ENCODE measurements around the gene OSBPL8.

DNA sequence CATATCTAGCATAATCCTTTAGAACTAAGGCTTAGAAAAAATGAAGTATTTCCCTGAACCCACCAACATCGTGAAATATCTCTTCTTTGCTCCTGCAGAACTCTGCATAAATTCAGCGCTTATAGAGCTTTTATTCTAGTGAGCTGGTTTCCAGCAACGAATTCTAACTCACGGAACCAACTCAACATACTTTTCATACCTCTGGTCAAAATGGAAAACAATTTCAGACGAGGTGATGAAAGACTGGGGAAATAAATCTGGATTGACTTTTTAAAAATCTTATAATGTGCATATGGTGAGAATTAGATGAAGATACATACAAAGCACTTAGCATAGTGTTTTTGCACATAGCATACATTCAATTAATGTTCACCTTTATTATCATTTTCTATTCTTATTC lies 148.8 kb downstream of the OSBPL8 start:
- TF ChIP-seq, protein P1, sequence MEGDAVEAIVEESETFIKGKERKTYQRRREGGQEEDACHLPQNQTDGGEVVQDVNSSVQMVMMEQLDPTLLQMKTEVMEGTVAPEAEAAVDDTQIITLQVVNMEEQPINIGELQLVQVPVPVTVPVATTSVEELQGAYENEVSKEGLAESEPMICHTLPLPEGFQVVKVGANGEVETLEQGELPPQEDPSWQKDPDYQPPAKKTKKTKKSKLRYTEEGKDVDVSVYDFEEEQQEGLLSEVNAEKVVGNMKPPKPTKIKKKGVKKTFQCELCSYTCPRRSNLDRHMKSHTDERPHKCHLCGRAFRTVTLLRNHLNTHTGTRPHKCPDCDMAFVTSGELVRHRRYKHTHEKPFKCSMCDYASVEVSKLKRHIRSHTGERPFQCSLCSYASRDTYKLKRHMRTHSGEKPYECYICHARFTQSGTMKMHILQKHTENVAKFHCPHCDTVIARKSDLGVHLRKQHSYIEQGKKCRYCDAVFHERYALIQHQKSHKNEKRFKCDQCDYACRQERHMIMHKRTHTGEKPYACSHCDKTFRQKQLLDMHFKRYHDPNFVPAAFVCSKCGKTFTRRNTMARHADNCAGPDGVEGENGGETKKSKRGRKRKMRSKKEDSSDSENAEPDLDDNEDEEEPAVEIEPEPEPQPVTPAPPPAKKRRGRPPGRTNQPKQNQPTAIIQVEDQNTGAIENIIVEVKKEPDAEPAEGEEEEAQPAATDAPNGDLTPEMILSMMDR (IDR thresholded peaks at IDR 0.05; ENCODE audit: insufficient read depth, low read length, poor library complexity, severe bottlenecking): no peak
- no peak for TF ChIP-seq EZH2phosphoT487 (conservative IDR thresholded peaks at IDR 0.05; ENCODE audit: low read length)
